Measurements from ENCODE around the gene CDC45. TPM values are rescaled to one million over a fixed set of nuclear protein-coding genes. Genes with fewer than 3 reads are reported as not detected.

CDC45 gene
- total RNA-seq, 1 donor from 2014 or later = 31.2 TPM

GRCh38 chr22:19471572-19471971, 8.1 kb upstream of the CDC45 start:
- no peak overlapping the region for H3K4me3 ChIP-seq (ENCODE audit: low read depth, low read length)
- no peak for DNase-seq (ENCODE audit: low read depth)
- no peak for TF ChIP-seq CTCF (conservative IDR thresholded peaks at IDR 0.05; ENCODE audit: low read depth, low read length)

- no peak overlapping the region for H3K4me3 ChIP-seq (ENCODE audit: low read depth, low read length)
- DNase-seq (ENCODE audit: low read depth) = no peak
- TF ChIP-seq CTCF (conservative IDR thresholded peaks at IDR 0.05; ENCODE audit: low read depth, low read length) = no peak
Observed at GRCh38 chr22:19472233-19472632, 7.5 kb upstream of the CDC45 start.

- TF ChIP-seq CTCF (conservative IDR thresholded peaks at IDR 0.05; ENCODE audit: low read depth, low read length) = peak; percentile 17
- no peak for DNase-seq (ENCODE audit: low read depth)
- no peak overlapping the region for H3K4me3 ChIP-seq (ENCODE audit: low read depth, low read length)
Observed at GRCh38 chr22:19473578-19473977, 6.1 kb upstream of the CDC45 start.

DNA sequence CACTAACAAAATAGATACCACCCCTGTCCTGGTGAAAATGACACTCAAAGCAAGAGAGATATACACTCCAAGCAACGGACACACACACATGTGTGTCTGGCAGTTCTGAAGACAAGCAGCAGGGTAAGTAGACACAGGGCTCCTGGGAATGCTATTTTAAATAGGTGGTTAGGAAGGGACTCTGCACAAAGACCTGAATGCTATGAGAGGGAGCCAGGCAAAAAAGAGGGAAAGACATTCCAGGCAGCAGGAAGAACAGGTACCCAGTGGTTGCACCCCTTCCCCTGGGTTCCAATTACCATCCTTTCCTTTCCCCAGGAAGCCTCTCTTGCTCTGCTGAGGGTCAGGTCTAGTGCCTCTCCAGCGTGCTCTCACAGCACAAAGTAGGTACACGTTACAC, 3.7 kb upstream of the CDC45 start:
- TF ChIP-seq CTCF (conservative IDR thresholded peaks at IDR 0.05; ENCODE audit: low read depth, low read length) = no peak
- DNase-seq (ENCODE audit: low read depth) = no peak
- no peak overlapping the region for H3K4me3 ChIP-seq (ENCODE audit: low read depth, low read length)

DNA sequence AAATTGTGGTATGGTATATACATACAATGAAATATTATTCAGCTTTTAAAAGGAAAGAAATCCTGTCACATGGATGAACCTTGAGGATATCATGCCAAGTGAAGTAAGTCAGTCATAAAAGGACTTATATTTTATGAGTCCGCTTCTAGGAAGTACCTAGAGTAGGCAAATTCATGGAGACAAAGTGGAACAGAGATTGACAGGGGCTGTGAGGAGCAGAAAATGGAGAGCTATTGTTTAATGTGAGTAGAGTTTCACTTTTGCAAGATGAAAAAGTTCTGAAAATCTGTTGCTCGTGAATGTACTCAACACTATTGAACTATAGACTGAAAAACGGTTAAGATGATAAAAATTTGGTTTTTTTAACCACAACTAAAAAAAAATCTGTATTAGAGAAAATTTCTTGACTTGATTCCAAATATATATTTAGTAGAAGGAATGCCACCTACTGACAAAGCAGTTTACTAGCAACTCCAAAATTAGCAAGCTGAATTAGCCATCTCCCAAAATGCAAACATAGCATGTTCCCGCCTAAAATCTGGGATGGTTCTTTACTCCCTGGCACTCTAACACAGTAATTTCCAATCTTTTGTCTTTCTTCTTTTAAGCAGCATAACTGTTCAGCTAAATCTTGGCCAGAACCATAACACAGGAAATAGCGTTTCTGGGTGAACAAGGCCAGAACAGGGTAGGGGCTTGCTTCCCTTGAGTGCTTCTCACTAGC, 2.2 kb upstream of the CDC45 start:
- DNase-seq (ENCODE audit: low read depth) = no peak
- H3K4me3 ChIP-seq (ENCODE audit: low read depth, low read length) = peak overlapping the region; percentile 92
- peak; percentile 20 for TF ChIP-seq CTCF (conservative IDR thresholded peaks at IDR 0.05; ENCODE audit: low read depth, low read length)

- no peak for TF ChIP-seq CTCF (conservative IDR thresholded peaks at IDR 0.05; ENCODE audit: low read depth, low read length)
- peak overlapping the region; percentile 92 for H3K4me3 ChIP-seq (ENCODE audit: low read depth, low read length)
- DNase-seq (ENCODE audit: low read depth) = no peak
Observed at GRCh38 chr22:19478045-19478900, 1.4 kb upstream of the CDC45 start.

Measured in epithelial cell of proximal tubule (primary cell).